Measurements from ENCODE around the gene KIF11. TPM values are rescaled to one million over a fixed set of nuclear protein-coding genes. Genes with fewer than 3 reads are reported as not detected.
A peak's percentile ranks its signal among the peaks of the same experiment; 100 is the strongest.

Gene KIF11
- total and polyA plus RNA-seq, 2 of the 13 experiments (the other 11 are each of a cell fraction or from before 2014, with no cell fraction given), result 8.7 to 38.4 TPM

DNA sequence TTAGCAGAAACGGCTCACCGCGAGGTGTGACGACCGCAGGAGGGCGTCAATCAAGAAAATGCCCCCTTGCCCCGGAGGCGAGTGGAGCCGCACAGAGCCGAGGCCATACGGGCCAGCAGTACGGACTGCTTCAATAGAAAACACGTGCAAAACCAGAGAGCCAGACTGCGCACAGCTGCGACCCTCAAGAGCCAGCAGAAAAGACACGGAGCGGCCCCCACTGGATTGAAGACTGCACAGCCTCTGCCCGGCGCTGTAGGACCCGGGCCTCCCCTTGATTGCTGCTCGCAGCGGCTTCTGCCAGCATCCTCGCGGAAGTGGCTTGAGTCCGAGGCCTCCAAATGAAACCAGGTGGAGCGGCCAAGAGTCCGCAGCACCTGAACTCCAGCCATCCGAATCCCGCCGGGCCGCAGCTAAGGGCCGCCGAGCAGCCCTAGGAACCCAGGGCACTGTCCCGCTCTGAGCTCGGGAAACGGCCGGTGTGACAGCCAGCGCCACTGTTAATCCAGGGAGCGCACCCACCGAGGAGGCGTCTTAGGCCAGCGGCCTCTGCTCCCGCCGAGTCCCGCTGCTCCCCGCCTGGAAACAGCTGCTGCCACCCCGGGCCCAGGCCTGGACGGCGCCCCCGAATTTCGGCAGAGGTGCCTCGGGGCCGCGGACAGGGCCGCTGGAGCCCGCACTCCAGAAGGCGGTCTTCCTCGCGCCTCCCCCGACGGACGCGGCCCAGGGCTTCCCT is 96.2 kb downstream of the KIF11 start (continued):
- TF ChIP-seq, protein P1, sequence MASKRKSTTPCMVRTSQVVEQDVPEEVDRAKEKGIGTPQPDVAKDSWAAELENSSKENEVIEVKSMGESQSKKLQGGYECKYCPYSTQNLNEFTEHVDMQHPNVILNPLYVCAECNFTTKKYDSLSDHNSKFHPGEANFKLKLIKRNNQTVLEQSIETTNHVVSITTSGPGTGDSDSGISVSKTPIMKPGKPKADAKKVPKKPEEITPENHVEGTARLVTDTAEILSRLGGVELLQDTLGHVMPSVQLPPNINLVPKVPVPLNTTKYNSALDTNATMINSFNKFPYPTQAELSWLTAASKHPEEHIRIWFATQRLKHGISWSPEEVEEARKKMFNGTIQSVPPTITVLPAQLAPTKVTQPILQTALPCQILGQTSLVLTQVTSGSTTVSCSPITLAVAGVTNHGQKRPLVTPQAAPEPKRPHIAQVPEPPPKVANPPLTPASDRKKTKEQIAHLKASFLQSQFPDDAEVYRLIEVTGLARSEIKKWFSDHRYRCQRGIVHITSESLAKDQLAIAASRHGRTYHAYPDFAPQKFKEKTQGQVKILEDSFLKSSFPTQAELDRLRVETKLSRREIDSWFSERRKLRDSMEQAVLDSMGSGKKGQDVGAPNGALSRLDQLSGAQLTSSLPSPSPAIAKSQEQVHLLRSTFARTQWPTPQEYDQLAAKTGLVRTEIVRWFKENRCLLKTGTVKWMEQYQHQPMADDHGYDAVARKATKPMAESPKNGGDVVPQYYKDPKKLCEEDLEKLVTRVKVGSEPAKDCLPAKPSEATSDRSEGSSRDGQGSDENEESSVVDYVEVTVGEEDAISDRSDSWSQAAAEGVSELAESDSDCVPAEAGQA (IDR thresholded peaks at IDR 0.05; ENCODE audit: low read depth), result no peak
- TF ChIP-seq, protein P1 (CRISPR knock-in tag; IDR thresholded peaks at IDR 0.05; ENCODE audit: borderline replicate concordance), result no peak
- TF ChIP-seq CEBPG (CRISPR knock-in tag; IDR thresholded peaks at IDR 0.05), result no peak
- peak; percentile 33; the same call in 1 of the 2 replicates for TF ChIP-seq HOXA3 (CRISPR knock-in tag; IDR thresholded peaks at IDR 0.05)
- 0 out of 2 replicates have a peak, but pooled peaks have one; percentile 45 for TF ChIP-seq ZBTB7A (CRISPR knock-in tag; IDR thresholded peaks at IDR 0.05)
- no peak; the same call in 1 of the 2 replicates for TF ChIP-seq BORCS8-MEF2B (CRISPR knock-in tag; IDR thresholded peaks at IDR 0.05)
- TF ChIP-seq FOXK2 (IDR thresholded peaks at IDR 0.05), result no peak
- TF ChIP-seq, protein P2, sequence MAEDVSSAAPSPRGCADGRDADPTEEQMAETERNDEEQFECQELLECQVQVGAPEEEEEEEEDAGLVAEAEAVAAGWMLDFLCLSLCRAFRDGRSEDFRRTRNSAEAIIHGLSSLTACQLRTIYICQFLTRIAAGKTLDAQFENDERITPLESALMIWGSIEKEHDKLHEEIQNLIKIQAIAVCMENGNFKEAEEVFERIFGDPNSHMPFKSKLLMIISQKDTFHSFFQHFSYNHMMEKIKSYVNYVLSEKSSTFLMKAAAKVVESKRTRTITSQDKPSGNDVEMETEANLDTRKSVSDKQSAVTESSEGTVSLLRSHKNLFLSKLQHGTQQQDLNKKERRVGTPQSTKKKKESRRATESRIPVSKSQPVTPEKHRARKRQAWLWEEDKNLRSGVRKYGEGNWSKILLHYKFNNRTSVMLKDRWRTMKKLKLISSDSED (CRISPR knock-in tag; IDR thresholded peaks at IDR 0.05), result no peak
- no peak for TF ChIP-seq SIX1 (CRISPR knock-in tag; IDR thresholded peaks at IDR 0.05; ENCODE audit: borderline replicate concordance)
- peak; percentile 88 for TF ChIP-seq NCOA1 (CRISPR knock-in tag; IDR thresholded peaks at IDR 0.05)
- no peak for TF ChIP-seq ZNF367 (CRISPR knock-in tag; IDR thresholded peaks at IDR 0.05; ENCODE audit: borderline replicate concordance)
- TF ChIP-seq HOXD1 (CRISPR knock-in tag; IDR thresholded peaks at IDR 0.05), result peak; percentile 34; the same call in 1 of the 2 replicates
- no peak; the same call in 1 of the 2 replicates for TF ChIP-seq ZBTB7B (CRISPR knock-in tag; IDR thresholded peaks at IDR 0.05)
- no peak for TF ChIP-seq CC2D1A (CRISPR knock-in tag; IDR thresholded peaks at IDR 0.05)
- TF ChIP-seq ZFYVE20 (CRISPR knock-in tag; IDR thresholded peaks at IDR 0.05; ENCODE audit: borderline replicate concordance, low read depth), result no peak; the same call in 1 of the 2 replicates
- peak; percentile 26; the same call in 1 of the 2 replicates for TF ChIP-seq FOXJ3 (CRISPR knock-in tag; IDR thresholded peaks at IDR 0.05; ENCODE audit: borderline replicate concordance)
- no peak for TF ChIP-seq ZNF672 (CRISPR knock-in tag; IDR thresholded peaks at IDR 0.05)
- TF ChIP-seq MTA1 (CRISPR knock-in tag; IDR thresholded peaks at IDR 0.05; ENCODE audit: borderline replicate concordance), result no peak; the same call in 1 of the 2 replicates
- TF ChIP-seq, protein P3, sequence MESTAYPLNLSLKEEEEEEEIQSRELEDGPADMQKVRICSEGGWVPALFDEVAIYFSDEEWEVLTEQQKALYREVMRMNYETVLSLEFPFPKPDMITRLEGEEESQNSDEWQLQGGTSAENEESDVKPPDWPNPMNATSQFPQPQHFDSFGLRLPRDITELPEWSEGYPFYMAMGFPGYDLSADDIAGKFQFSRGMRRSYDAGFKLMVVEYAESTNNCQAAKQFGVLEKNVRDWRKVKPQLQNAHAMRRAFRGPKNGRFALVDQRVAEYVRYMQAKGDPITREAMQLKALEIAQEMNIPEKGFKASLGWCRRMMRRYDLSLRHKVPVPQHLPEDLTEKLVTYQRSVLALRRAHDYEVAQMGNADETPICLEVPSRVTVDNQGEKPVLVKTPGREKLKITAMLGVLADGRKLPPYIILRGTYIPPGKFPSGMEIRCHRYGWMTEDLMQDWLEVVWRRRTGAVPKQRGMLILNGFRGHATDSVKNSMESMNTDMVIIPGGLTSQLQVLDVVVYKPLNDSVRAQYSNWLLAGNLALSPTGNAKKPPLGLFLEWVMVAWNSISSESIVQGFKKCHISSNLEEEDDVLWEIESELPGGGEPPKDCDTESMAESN (CRISPR knock-in tag; conservative IDR thresholded peaks at IDR 0.05), result peak; percentile 58; the same call in 1 of the 2 replicates

Measured in HepG2 (cell line).